Spleen (tissue), 7 donors: ENCODE measurements around the gene PKHD1.

Experiments
- POLR2A ChIP-seq, 3 donors: fragments of 450-650 bp; IDR thresholded peaks; one replicate each; pipeline ENCODE4 v1.5.1; 2017; ENCODE audit warnings: antibody characterized with exemption in 3 of 3, mild to moderate bottlenecking in 1 of 3
- POLR2AphosphoS5 ChIP-seq, 3 donors: sonication (generic); formaldehyde crosslinking; IDR thresholded peaks; one replicate each; pipeline ENCODE4 v1.5.1; 2017; ENCODE audit warnings: antibody characterized with exemption in 3 of 3
- TF ChIP-seq, protein P1 (sequence below), 11 experiments: fragments of 200-600 bp in 7 of 11; fragments of 450-650 bp in 4 of 11; sonication (generic) in 4 of 11; IDR thresholded peaks in 8 of 11; conservative IDR thresholded peaks in 3 of 11; 1 replicate in 7 of 11; 2 replicates in 4 of 11; pipeline versions ENCODE4 v1.4.0 to v1.8.0; 2016 to 2021; ENCODE audit warnings: antibody characterized with exemption in 11 of 11, inconsistent platforms in 4 of 11, mild to moderate bottlenecking in 1 of 11
- donor health status: DM: no; HTN: no; CAD: no; lungs with moderate emphysema.
- donor health status: DM: no; HTN: no; CAD: no.
- donor health status: DM: no; HTN: no; CAD: no.

DNA sequence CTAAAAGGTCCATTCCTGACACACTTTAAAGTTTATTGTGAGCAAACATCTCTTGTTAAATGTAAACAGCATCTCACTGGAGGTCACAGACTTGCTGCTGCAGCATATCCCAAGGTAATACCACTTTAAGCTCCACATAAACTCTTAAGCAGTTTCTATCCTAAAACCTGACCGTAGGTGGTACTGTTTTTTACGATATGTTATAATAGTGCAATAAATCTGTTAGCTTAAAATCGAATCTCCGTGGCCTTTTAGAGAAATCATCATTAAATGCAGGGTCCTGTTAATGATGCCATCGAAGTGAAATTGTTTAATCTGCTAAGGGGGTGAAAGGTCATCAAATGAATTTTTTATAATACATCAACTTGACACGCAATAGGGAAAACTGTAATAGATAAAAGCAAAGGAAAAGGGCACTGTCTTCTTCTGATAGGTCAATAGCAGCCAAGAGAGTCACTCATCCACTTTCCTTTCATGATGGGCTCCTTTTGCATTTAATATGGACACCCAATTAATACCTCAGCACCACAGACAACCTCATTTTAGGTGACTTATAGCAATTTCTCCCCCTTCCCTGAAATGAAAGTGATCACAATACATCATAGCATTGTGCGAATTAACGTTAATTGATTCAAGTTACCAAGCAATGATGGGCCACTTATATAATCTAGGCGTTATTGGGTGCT is 436.1 kb downstream of the PKHD1 start:
- TF ChIP-seq, protein P1, sequence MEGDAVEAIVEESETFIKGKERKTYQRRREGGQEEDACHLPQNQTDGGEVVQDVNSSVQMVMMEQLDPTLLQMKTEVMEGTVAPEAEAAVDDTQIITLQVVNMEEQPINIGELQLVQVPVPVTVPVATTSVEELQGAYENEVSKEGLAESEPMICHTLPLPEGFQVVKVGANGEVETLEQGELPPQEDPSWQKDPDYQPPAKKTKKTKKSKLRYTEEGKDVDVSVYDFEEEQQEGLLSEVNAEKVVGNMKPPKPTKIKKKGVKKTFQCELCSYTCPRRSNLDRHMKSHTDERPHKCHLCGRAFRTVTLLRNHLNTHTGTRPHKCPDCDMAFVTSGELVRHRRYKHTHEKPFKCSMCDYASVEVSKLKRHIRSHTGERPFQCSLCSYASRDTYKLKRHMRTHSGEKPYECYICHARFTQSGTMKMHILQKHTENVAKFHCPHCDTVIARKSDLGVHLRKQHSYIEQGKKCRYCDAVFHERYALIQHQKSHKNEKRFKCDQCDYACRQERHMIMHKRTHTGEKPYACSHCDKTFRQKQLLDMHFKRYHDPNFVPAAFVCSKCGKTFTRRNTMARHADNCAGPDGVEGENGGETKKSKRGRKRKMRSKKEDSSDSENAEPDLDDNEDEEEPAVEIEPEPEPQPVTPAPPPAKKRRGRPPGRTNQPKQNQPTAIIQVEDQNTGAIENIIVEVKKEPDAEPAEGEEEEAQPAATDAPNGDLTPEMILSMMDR (IDR thresholded peaks at IDR 0.05 in 8 of 11, conservative IDR thresholded peaks at IDR 0.05 in 3 of 11), result no peak
- TF ChIP-seq POLR2AphosphoS5 (IDR thresholded peaks at IDR 0.05) (no peak), POLR2A (IDR thresholded peaks at IDR 0.05) (no peak)
